Suppressor macrophage (primary cell): ENCODE data around the gene LRIG1.

Source experiments
- DNase-seq, 4 experiments: peaks; one replicate each; pipeline ENCODE4 v3.0.0-alpha.2; 2020 to 2022

LRIG1 gene

DNA sequence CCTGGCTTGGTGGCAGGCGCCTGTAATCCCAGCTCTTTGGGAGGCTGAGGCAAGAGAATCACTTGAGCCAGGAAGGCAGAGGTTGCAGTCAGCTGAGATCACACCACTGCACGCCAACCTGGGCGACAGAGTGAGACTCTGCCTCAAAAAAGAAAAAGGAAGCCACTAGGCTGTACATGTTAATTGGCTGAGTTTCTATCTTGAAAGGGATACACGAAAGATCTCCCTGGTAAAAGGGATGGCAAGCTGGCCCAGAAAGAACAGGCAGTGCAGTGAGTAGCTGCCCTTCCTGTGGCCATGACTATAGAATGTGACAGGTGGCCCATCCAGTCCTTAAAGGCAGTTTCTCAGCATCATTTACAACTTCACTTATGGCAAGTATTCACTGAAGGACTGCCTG, 12.3 kb downstream of the LRIG1 start:
- DNase-seq = no peak

DNA sequence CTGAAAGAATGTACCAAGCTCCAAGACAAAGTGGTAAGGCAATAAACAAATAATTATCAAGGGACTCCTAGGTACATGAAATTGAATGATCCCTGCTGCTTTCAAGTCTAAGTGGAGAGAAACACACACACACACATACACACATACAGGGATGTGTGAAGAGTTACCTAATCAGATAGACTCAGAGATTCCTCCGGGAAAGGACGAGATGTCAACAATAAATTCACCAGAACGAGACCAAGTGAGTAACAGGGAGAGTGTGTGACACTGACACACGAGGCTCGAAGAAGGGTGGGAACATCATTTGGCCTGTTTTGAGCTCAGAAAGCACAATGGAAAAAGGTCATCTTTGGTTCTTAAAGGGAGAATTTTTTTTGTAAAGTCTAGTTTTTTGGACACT, 13.4 kb downstream of the LRIG1 start:
- DNase-seq = no peak

DNA sequence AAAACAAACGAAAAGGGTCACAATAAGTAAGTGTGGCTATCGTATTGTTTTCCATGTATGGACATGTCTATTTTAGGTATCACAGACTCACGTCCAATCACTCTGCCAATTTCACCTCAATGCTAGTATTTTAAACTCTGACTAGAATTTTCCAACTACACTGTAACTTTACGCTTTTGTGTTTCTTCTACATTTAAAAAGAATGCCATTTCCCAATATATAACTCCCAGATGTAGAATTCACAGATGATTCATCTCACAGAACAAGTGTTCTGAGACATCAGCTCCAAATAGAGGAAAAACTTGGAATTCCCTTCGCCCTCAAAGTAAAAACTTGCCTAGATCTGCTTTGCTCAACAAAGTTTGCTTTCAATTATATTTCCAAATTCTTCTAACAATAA, 14.2 kb downstream of the LRIG1 start:
- DNase-seq = no peak

DNA sequence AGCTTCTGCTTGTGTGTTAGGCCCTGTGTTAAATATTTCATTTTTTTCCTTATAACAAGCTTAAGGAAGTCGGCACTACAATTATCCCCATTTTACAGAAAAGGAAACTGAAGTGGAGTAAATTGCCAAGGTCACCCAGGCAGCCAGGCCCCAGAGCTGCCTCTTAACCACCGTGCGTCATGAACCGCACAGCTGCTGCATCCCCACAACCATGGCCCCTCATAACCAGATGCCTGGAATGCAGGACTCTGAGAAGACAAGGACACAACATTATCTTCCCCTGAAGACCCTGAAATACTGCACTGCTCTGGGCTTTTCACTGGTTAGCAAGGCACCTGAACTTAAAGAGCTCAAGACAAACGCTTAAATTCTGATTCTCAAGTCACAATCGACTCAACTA, 14.6 kb downstream of the LRIG1 start:
- no peak for DNase-seq

DNA sequence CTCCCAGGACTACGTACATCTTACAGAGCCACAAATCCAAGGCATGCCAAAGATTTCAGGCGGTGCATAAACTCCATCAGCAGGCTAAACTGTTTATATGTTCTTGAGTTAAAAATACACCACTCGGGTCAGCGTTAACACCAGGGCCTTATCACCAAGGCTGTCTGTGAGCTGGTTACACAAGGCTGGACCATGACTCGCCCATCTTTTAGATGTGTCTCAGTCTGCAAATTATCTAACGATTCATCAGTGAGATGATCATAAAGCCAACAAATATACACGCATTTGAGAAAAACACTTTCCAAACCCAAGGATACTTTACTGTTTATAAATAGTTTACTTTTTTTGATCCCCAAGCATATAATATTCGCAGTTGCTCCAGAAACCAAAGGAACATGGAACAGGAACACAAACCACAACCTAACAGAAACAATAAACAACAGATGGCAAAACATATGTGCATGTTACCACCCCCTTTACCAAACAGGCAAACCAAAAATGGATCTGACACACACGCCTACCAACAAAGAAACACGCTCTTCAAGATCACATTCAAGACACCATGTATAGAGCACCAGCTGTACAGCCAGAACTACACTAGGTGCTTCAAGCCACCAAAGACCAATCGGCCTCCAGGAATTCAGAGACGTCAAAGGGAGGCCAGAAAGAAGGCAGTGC, 15.4 kb downstream of the LRIG1 start:
- DNase-seq = no peak

DNA sequence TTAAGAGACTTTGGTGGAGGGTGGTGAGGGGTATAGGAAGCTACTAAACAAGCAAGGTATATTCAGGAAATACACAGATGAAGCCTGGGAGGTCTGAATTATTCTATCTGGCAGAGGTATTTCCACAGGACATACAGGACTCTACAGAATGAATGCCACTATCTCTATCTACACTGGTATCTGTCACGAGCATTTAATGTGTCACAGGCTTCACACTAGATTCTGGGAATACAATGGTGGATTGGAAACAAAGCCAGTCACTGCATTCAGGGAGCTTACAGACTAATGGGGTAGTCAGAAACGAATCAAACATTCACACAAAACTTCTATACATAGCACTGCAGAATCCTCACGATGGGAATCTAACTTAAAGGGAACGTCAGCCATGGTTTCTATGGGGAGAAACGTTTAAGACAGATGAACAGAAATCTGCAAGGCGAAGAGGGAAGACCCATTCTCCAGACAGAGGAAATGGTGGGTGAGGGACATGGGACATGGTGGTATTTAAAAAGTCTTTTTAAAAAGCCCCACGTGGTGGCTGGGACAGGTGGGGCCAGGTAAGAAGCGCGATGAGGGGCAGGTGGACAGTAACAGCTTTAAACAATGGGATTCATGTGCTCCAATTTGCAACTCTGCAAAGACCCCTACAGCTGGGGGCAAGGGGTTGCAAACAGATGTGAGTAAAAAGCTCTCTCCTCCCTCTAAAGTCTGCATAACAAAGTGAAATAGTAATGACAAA, 16.5 kb downstream of the LRIG1 start:
- no peak for DNase-seq

DNA sequence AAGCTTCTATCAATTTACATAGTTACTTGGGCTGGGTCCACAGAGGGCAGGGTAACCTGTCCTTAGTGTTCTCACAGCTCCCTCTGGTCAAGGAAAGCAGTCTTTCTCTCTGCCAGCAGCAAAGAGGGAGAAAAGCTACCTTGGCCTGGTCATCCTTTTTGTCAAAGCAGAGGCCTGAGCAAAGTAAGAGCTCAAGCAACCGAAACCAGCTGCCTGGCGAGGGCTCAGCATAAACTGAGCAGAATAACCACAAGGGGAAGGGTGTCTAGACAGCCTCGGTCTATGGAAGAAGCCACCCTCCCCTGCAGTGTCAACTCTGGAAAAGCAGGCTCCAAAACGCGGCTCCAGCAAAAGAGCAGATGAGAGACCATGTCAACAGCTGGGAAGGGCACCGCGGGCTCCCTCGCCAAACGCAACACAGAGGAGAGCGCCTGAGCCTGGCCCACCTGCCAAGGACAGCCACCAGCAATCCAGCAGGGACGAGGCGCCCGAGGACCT, 17.4 kb downstream of the LRIG1 start:
- no peak for DNase-seq

DNA sequence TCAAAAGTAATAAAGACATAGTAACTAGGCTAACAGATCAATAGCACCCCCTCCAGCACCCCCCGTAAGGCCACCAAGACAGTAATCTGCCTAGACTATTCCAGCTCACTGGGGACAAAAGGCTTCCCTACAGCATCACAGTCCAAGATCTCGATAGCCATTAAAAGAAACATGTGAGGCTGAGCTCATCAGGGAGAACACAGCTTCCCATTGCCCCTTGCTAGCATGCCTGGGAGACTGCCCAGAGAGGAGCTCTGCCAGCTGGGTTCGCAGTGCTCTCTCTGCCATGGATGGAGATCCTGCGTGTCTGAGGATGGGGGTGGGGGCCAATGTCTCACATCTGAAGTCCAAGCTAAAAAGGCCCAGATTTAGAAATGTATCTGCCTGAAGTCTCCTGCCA, 17.8 kb downstream of the LRIG1 start:
- DNase-seq = peak in 1 of 4 experiments; percentile 2

DNA sequence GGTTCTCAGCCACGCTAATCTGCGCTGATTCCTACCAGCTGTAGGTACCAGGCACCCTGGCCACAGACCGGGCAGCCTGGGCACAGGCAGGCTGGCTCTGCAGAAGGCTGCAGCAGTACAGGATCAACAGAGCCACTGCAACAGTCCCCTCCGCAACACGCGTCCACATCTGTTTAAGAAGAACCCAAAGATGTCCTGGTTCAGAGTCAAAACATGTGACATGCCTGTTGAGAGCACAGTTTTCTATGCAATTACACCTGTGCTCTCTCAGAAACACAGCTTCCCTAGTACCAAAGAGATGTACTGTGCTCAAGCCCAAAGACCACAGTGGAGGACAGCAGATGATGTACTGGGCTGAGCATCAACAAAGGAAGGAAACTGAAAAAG, 18.8 kb downstream of the LRIG1 start:
- DNase-seq = no peak

DNA sequence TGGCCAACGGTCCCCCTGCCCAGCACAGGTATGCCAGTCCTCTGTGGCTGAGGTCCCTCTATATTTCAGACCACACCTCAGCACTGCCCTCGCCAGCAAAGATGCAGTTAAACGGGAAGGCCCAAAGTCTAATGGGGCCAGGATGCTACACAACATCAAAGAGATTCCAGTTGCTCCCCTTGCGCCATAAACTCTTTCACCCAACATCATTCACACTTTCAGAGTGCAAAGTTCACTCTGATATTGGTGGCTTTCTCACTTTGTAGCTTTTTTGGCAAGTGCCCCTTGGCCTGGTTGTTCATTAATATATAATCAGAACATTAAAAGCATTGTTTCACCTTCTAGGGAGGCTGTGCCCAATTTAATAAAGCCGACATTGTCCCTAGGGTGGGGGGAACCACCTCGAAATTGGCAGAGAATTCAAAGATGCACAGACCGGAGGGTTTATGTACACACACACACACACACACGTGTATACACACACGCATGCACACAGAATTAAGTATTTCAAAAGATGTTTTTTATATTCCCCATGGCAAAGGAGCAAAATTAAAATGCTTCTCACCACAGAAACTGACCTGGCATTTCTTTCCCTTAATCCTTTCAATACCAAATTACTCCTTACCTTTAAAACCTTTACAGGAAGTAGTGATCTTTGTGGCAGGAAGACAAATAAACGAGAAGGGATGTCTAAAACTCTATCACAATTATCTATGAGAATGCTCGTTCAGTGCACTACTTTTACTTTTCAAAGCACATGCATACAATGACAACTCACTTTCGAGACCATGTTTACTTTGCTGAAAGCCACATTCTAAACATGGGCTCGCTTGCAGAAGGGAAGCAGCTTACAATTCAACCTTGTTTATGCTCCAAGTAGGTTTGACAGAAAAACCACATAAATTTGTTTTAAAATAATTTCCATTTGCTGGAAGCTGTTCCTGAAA, 19.5 kb downstream of the LRIG1 start:
- no peak for DNase-seq

DNA sequence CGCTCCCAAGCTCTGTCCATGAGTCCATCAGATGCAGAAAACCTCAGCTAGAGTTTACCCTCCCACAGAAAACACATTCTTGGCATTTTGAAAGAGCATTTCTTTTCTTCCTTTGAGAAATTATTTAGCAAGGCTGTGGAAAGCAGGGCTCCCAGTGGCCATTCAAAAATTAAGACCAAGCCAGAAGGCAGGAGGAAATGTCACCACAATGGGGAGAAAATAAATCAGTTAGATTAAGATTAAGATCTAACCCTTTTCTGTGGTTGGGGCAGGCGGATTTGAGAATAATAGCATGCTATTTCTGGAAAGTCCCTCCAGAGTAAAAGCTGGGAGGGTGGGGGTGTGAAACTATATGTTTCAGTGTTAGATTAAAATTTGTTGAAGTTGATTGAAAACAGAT, 20.2 kb downstream of the LRIG1 start:
- DNase-seq = no peak

DNA sequence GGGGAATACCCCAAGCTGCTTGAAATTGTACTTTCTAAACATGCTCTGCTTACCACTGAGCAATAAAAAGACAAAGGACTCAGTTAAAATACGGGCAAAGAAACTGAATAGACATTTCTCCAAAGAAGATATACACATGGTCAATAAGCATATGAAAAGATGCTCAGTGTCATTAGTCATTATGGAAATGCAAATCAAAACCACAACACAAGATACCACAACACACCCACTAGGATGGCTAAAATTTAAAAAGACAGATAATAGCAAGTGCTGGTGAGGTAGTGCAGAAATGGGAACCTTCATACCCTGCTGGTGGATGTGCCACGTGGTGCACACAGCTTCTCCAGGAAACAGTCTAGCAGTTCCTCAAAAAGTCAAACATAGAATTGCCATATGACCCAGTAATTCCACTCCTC, 21.3 kb downstream of the LRIG1 start:
- peak in 2 of 4 experiments; percentile 10 to 14 for DNase-seq

DNA sequence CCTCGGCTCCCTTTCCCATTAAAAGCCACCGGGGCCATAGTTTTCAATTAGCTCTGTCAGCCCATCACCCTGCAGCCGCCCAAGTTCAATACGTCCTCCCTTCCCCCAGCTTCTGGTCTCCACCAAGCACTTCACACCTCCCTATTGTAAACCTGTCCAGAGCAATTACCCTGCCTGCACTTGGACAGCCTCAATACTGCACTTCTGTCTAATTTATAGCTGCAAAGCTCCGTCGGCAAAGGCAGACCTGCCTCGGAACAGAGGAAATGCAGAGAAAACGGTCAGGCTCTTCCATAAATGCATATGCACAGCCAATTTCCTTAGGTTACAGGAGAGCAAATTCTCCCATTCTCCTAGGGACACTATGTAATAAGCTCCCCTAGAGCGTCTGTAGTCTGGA, 21.9 kb downstream of the LRIG1 start:
- no peak for DNase-seq

DNA sequence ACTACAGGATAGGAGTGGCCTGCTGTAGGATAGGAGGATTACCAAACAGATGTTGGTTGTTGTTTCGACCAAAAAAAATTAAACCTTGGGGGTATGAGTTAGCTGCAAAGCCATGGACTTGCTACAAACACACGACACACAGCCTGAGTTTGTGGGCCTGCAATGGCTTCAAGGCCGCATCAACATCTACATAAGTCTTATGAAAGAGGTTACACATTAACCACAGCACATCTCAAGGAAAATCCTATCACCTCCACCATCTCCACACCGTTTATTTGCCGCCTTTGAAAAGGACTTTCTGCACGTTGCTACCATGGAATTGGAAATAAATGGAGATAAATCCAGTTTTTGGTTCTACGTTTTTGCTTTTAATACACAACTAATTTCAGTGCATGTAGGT, 23.0 kb downstream of the LRIG1 start:
- no peak for DNase-seq

DNA sequence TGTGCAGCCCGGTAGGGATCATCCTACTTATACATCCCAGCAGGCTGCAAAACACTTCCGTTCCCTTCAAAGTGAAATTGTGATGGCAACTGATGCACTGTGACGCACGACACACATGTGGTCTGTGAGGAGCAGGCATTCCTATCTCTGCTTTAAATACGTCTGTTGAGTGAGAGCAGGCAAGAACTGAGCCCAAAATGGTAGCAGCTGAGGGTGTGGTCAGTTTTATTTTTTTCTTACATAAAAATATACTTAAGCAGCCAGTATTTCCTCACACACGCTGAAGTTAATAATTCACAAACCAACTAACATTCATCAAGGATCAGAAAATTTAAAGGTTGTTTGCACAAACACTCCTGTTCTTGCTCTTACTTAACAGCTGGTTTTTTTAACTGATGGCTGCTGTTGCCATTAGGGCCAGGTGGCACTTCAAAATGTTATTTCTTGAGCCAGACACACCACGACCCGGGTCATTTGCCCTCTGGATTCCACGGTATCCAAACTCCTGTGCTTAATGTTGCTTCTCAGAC, 23.9 kb downstream of the LRIG1 start:
- no peak for DNase-seq

DNA sequence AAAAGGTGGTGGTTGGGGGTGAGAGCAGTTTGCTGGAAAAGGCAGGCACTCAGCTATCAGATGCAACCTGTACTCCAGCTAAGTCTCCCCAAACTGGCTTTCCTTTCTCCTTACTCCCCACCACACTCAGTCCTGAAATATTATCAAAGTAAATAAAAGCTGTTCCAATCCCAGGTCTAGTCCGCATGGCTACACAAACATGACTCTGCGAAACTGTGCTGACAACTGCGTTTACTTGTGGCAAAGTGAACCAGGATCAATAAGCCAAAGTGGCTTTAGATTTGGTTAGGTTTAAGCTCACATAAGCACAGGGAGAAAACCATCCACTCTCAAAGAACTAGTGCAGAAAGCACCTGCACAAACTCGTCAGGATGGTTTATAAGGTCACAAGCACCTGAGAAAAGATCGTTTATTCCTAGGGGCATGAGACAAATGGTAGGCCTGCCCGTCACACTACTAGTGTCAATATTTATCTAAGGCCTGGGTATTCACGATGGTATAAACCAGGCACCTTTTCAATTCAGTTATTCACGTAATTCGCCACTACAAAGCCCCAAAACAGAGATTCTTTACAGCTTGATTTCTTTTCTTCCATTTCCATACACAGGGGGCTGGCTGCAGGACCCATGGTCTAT, 25.3 kb downstream of the LRIG1 start:
- no peak for DNase-seq

DNA sequence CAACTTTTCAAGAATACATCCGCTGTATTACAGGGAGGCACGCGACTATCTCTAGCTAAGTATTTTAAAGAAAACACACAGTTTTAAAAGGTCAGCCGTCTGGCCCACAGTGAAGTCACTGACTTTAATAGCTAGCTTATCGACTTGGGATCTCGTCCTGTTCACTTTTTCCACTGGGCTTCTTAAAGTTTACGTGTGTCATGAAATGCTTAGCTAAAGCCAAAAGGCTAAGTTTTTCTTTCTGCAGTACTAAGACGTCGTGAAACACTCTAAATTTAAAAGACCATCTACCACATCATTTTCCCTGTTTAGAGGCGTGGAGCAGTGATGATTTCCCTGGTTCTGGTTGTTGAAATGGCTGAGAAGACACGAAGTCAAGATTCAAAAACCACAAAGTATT, 27.1 kb downstream of the LRIG1 start:
- DNase-seq = peak in 1 of 4 experiments; percentile 16

DNA sequence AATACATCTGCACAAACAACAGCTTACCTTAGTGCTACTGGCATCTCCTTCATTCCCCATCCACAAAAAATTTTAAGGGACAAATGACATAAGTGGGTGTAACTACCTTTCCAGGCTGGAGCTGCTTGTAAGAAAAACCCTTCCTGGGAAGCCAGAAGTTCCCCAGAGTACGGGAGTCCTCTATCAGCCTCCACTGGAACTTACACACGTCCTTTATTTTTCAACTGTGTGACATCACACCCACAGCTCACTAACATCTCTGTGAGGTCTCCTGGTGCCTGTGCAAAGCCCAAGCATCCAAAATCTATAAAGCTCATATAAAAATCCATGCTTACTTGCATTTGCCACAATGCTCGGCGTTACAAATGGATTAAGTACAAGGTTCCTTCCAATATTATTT, 27.6 kb downstream of the LRIG1 start:
- no peak for DNase-seq

DNA sequence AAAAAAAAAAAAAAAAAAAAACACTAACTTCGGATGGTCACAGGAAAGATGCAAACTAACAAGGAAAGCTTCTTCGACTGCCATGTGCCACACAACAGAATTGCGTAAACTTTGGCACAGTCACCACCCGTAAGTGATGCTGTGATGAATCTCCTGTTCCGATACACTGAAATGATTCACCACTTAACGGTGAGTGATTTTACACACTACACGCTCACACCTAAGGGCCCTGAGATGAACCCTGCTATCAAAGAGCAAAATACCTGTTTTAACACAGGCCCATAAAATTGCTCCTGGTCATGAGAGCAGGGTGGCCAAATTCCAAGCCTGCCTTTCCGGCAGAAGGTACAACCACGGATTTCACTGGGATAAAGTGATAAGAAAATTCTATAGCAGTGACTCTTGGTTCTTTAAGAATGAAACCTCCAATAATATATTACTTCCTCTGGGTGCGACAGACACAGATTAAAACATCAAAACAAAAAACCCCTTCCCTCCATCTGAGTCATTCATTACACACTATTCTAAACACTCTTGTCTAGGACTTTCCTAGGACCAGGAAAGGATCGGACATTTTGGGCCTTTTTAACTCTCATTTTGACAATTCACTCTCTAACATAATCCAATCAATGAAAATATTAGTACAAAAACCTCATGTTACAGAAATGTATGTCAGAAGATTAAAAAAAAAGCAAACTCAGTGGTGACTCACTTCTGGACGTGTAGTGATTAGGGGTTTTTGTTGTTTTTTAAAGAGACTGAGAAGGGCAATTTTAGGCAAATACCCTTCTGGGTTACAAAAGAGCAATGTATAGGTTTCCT, 28.3 kb downstream of the LRIG1 start:
- DNase-seq = peak in 2 of 4 experiments; percentile 17 to 21

DNA sequence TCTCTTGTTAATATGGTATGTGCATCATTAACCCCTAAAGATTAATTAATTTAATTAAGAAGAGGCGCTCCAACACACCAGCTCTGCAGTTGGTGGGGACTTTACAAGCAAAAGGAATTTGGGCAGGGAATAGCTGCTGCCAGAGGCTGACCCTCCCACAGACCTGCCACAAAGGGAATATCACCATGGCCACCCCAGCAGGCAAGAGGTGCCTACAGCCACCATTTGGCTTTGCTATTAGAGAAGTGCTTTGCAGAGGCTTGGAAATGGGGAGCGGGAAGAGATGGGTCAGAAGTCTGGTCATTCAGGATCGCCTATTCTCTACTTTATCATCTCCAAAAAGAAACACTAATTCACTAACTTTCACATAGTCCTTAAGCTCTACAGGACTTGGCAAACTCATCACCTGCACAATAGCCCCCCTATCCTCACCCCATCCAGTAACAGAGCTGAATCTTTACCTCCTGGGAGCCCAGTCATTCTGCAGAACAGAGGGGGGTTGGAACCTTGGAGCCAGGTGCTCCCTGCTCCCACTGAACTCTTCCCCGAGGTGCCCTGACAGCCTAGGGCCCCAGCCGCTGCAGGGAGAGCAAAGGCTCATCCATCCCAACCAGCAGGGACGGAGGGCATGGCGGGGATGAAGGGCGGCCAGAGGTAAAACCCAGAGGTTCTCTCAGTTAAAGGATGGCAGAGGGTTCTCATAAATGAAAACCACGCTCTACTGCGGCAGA, 29.7 kb downstream of the LRIG1 start:
- no peak for DNase-seq

DNA sequence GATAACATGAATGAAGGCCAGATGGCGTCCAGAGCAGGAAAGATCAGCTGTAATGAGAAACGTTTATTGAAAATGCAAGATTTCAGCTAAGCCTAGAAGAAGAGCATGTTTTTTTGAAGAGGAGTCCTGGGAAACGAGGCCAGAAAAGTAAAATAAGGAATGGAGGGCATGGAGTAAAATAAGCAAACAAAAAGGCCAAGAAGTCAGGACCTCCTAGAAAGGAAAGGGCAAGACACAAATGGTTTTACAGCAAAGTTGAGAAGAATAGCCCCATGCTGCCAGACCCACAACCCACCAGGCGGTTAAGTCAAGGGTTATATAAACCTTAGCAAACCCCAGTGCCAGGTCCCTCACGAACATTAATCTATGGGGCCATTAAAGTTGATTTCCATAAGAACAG, 30.5 kb downstream of the LRIG1 start:
- no peak for DNase-seq
